Left hindlimb (tissue), 1 donor: ENCODE measurements around the gene TSC2.
A peak's percentile ranks its signal among the peaks of the same experiment; 100 is the strongest.

Experiments used
- DNase-seq: peaks from one replicate; pipeline ENCODE4 v3.0.0-alpha.2; 2018

TSC2 gene

GRCh38 chr16:2047330-2048115, at the start of gene TSC2, which contains the start of gene NTHL1:
Gene TSC2, plus strand, starts transcription at chr16:2047985. Its CDS starts 631 bp downstream, at chr16:2048616.
Gene NTHL1, minus strand, starts transcription at chr16:2047834. Its CDS starts 11 bp downstream, at chr16:2047823.
- peak; percentile 98 for DNase-seq

- no peak for DNase-seq
Measured at GRCh38 chr16:1998360-1998835, 49.4 kb upstream of the TSC2 start.

- DNase-seq: no peak
Measured at GRCh38 chr16:1998852-1999801, 48.7 kb upstream of the TSC2 start.

GRCh38 chr16:1999866-2000514, 47.8 kb upstream of the TSC2 start:
- DNase-seq: no peak

- DNase-seq: no peak
Measured at GRCh38 chr16:2001035-2001434, 46.8 kb upstream of the TSC2 start.

GRCh38 chr16:2001456-2002355, 46.1 kb upstream of the TSC2 start:
- DNase-seq: no peak

- DNase-seq: no peak
Measured at GRCh38 chr16:2002406-2003230, 45.2 kb upstream of the TSC2 start.

GRCh38 chr16:2003231-2003826, 44.5 kb upstream of the TSC2 start:
- DNase-seq: no peak

- DNase-seq: peak; percentile 90
Measured at GRCh38 chr16:2003827-2004641, 43.8 kb upstream of the TSC2 start.

GRCh38 chr16:2004795-2005517, 42.8 kb upstream of the TSC2 start:
- no peak for DNase-seq

- no peak for DNase-seq
Measured at GRCh38 chr16:2005646-2006045, 42.1 kb upstream of the TSC2 start.

GRCh38 chr16:2006317-2006716, 41.5 kb upstream of the TSC2 start:
- no peak for DNase-seq

GRCh38 chr16:2007081-2007836, 40.5 kb upstream of the TSC2 start:
- DNase-seq: no peak

GRCh38 chr16:2008009-2008526, 39.7 kb upstream of the TSC2 start:
- DNase-seq: no peak

- no peak for DNase-seq
Measured at GRCh38 chr16:2008631-2009163, 39.1 kb upstream of the TSC2 start.

- no peak for DNase-seq
Measured at GRCh38 chr16:2009164-2009711, 38.5 kb upstream of the TSC2 start.
